A549 (cell line): ENCODE measurements around the gene OR10A3.

Experiments used
- CTCF ChIP-seq: fragments of >200 bp; sonication (Bioruptor Twin); formaldehyde crosslinking; IDR thresholded peaks from 3 replicates; pipeline ENCODE4 v1.5.1; 2016
- EP300 ChIP-seq, 2 experiments: fragments of >200 bp; sonication (Bioruptor Twin); formaldehyde crosslinking; IDR thresholded peaks; 2 replicates in 1 of 2; 3 replicates in 1 of 2; pipeline ENCODE4 v1.6.1; 2016 to 2017
- MAX ChIP-seq: IDR thresholded peaks from 2 replicates; pipeline ENCODE4 v1.6.1; 2012
- MAZ ChIP-seq: fragments of 150-350 bp; IDR thresholded peaks from 2 replicates; pipeline ENCODE4 v1.6.1; 2014; ENCODE audit warnings: antibody characterized with exemption, low read depth, low read length, borderline replicate concordance
- POLR2A ChIP-seq: IDR thresholded peaks from 2 replicates; pipeline ENCODE4 v1.6.1; 2012; ENCODE audit warnings: mild to moderate bottlenecking, low read length
- SMC3 ChIP-seq: fragments of >200 bp; sonication (Bioruptor Twin); formaldehyde crosslinking; IDR thresholded peaks from 3 replicates; pipeline ENCODE4 v1.6.1; 2018; ENCODE audit warnings: inconsistent platforms
- USF2 ChIP-seq: fragments of 450-650 bp; IDR thresholded peaks from 2 replicates; pipeline ENCODE4 v1.6.1; 2014; ENCODE audit warnings: antibody characterized with exemption
- ZC3H11A ChIP-seq: fragments of 450-650 bp; IDR thresholded peaks from 2 replicates; pipeline ENCODE4 v1.6.1; 2014; ENCODE audit warnings: antibody characterized with exemption, mild to moderate bottlenecking

GRCh38 chr11:7967097-7967496 is 25.6 kb upstream of the OR10A3 start:
- TF ChIP-seq CTCF (no peak), POLR2A (no peak), MAZ (no peak), MAX (no peak), USF2 (no peak), EP300 (IDR thresholded peaks at IDR 0.05) (no peak), ZC3H11A (no peak), SMC3 (no peak)
